GM18909 (cell line): Measurements from ENCODE around the gene MOB1A.

Source experiments
- ATAC-seq: cut with Tn5 transposase; IDR thresholded peaks from one replicate; pipeline ENCODE4 v1.9.1; 2021; ENCODE audit warnings: mild to moderate bottlenecking; ENCODE audit not compliant: unreplicated experiment, poor library complexity

MOB1A gene

DNA sequence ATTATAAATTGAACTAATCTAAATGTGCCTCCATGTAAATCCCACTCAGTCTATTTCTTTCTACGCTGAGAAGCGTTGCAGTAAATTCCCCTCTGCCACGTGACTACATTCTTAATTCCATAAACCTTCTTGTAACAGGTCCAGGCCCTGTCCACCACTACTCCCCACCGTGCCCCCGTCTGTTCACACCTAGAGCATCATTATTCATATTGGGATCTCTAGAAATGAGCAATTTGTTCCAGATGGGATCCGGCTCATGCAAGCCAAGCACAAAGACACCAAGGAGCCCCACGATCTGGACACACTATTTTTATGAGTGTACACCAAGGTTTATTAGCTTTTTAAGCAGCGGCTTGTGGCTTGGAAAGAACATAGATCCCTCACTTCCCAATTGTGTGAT lies 69.1 kb downstream of the MOB1A start:
- no peak for ATAC-seq

GRCh38 chr2:74107071-74107470 lies 71.6 kb downstream of the MOB1A start:
- no peak for ATAC-seq

- no peak for ATAC-seq
Measured at GRCh38 chr2:74105413-74105812, 73.3 kb downstream of the MOB1A start.

DNA sequence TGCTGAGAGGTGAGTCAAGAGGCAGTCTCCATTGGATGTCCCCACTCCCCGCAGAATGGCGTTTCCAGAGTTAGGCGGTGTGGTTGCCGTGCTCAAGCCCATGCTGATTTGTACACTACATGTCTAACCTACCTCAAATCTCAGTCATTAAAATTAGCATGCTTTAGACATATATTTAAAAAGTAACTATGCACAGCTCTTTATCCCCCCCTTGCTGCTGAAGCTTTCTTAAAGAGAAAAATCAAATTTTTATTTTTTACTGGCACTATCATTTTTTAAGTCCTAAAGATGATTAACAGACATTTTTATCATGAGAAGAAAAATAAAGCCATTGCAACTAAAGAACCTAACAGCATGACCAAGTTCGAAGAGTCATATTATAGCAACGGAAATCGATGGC lies 73.8 kb downstream of the MOB1A start:
- ATAC-seq: no peak

GRCh38 chr2:74103763-74104162 lies 74.9 kb downstream of the MOB1A start:
- no peak for ATAC-seq
